Neural progenitor cell (in vitro differentiated cells): ENCODE measurements around the gene MUSTN1.

Source experiments
- CTCF ChIP-seq: fragments of 200-600 bp; sonication (generic); IDR thresholded peaks from 2 replicates; pipeline ENCODE4 v1.5.1; 2017; ENCODE audit warnings: antibody characterized with exemption, mild to moderate bottlenecking
- EZH2phosphoT487 ChIP-seq: fragments of 200-600 bp; sonication (generic); IDR thresholded peaks from 2 replicates; pipeline ENCODE4 v1.6.1; 2017; ENCODE audit warnings: antibody characterized with exemption

- TF ChIP-seq CTCF (no peak), EZH2phosphoT487 (no peak)
These were observed 1.1 kb upstream of the MUSTN1 start for GRCh38 chr3:52835766-52836470.
